ENCODE measurements around the gene FLNB.

FLNB gene

GRCh38 chr3:58161435-58162398 lies 153.5 kb downstream of the FLNB start:
- Histone ChIP-seq H3K27me3 (ENCODE audit: control insufficient read depth in 3 of 3, insufficient read depth in 3 of 3, low read depth in 1 of 3, low read length in 3 of 3) (no peaks in the 10 kb centered on the region), H2BK5ac (ENCODE audit: low read length) (no peak overlapping the region), H3K9ac (ENCODE audit: low read depth, low read length, poor library complexity) (no peak overlapping the region), H3K9me3 (replicated peaks in 1 of 2; ENCODE audit: control insufficient read depth in 2 of 2, insufficient read depth in 1 of 2, low read depth in 1 of 2, low read length in 2 of 2) (peaks cover 0 to 2% of the 10 kb centered on the region in 2 donors), H2BK12ac (ENCODE audit: low read length) (no peak overlapping the region), H2BK120ac (ENCODE audit: low read depth, low read length) (no peak overlapping the region), H2AFZ (ENCODE audit: low read length) (no peak overlapping the region), H3K23ac (ENCODE audit: low read depth, low read length, poor library complexity) (no peak overlapping the region), H3K36me3 (replicated peaks in 1 of 2; ENCODE audit: control insufficient read depth in 2 of 2, insufficient read depth in 2 of 2, low read length in 2 of 2) (peaks cover 0 to 8% of the 10 kb centered on the region in 2 donors), H3K27ac (replicated peaks; ENCODE audit: low read length) (no peak overlapping the region), H3K18ac (ENCODE audit: low read length) (peak overlapping the region; percentile 20), H3K4me2 (ENCODE audit: insufficient read depth, low read length, poor library complexity, severe bottlenecking) (no peak overlapping the region), H3K4me1 (ENCODE audit: control insufficient read depth in 2 of 2, insufficient read depth in 1 of 2, low read depth in 1 of 2, low read length in 2 of 2) (peaks cover 9 to 23% of the 10 kb centered on the region in 2 donors), H3K4ac (ENCODE audit: low read length) (no peak overlapping the region), H3K14ac (ENCODE audit: low read length) (no peak overlapping the region), H3K4me3 (ENCODE audit: low read length in 2 of 2) (no peak overlapping the region), H2BK15ac (ENCODE audit: low read length) (no peak overlapping the region), H2AK5ac (ENCODE audit: low read depth, low read length) (no peak overlapping the region), H4K91ac (ENCODE audit: low read depth, low read length, poor library complexity) (no peak overlapping the region), H4K8ac (ENCODE audit: low read depth, low read length) (no peak overlapping the region), H3K79me1 (ENCODE audit: low read depth, low read length) (no peaks in the 10 kb centered on the region)
- DNase-seq (ENCODE audit: low spot score) = no peak
- no CpG with 5 or more reads among the region's 11 CpGs for WGBS, 2 donors (ENCODE audit: extremely low coverage in 2 of 2, insufficient read length in 2 of 2, insufficient replicate concordance in 1 of 2)

- DNase-seq (ENCODE audit: low spot score) = no peak
- no peak overlapping the region for H3K4me3 ChIP-seq (ENCODE audit: low read length in 2 of 2)
- no peak overlapping the region for H2BK15ac ChIP-seq (ENCODE audit: low read length)
- H3K14ac ChIP-seq (ENCODE audit: low read length) = no peak overlapping the region
- H3K9me3 ChIP-seq (replicated peaks in 1 of 2; ENCODE audit: control insufficient read depth in 2 of 2, insufficient read depth in 1 of 2, low read depth in 1 of 2, low read length in 2 of 2) = peaks cover 0 to 2% of the 10 kb centered on the region in 2 donors
- H2BK120ac ChIP-seq (ENCODE audit: low read depth, low read length) = no peak overlapping the region
- no peak overlapping the region for H3K18ac ChIP-seq (ENCODE audit: low read length)
- H2AFZ ChIP-seq (ENCODE audit: low read length) = no peak overlapping the region
- no peak overlapping the region for H3K4me2 ChIP-seq (ENCODE audit: insufficient read depth, low read length, poor library complexity, severe bottlenecking)
- no peak overlapping the region for H2AK5ac ChIP-seq (ENCODE audit: low read depth, low read length)
- WGBS, 2 donors (ENCODE audit: extremely low coverage in 2 of 2, insufficient read length in 2 of 2, insufficient replicate concordance in 1 of 2) = no CpG with 5 or more reads among the region's 14 CpGs
- H2BK12ac ChIP-seq (ENCODE audit: low read length) = no peak overlapping the region
- no peak overlapping the region for H3K9ac ChIP-seq (ENCODE audit: low read depth, low read length, poor library complexity)
- no peak overlapping the region for H4K8ac ChIP-seq (ENCODE audit: low read depth, low read length)
- no peak overlapping the region for H4K91ac ChIP-seq (ENCODE audit: low read depth, low read length, poor library complexity)
- H3K23ac ChIP-seq (ENCODE audit: low read depth, low read length, poor library complexity) = no peak overlapping the region
- no peaks in the 10 kb centered on the region for H3K27me3 ChIP-seq (ENCODE audit: control insufficient read depth in 3 of 3, insufficient read depth in 3 of 3, low read depth in 1 of 3, low read length in 3 of 3)
- no peak overlapping the region for H3K27ac ChIP-seq (replicated peaks; ENCODE audit: low read length)
- H3K4ac ChIP-seq (ENCODE audit: low read length) = no peak overlapping the region
- H3K36me3 ChIP-seq (replicated peaks in 1 of 2; ENCODE audit: control insufficient read depth in 2 of 2, insufficient read depth in 2 of 2, low read length in 2 of 2) = peaks cover 0 to 9% of the 10 kb centered on the region in 2 donors
- H3K79me1 ChIP-seq (ENCODE audit: low read depth, low read length) = no peaks in the 10 kb centered on the region
- H3K4me1 ChIP-seq (ENCODE audit: control insufficient read depth in 2 of 2, insufficient read depth in 1 of 2, low read depth in 1 of 2, low read length in 2 of 2) = peaks cover 0 to 23% of the 10 kb centered on the region in 2 donors
- no peak overlapping the region for H2BK5ac ChIP-seq (ENCODE audit: low read length)
These were observed 155.0 kb downstream of the FLNB start for GRCh38 chr3:58163234-58163633.

- Histone ChIP-seq H4K91ac (ENCODE audit: low read depth, low read length, poor library complexity) (peak overlapping the region; percentile 47), H3K36me3 (replicated peaks in 1 of 2; ENCODE audit: control insufficient read depth in 2 of 2, insufficient read depth in 2 of 2, low read length in 2 of 2) (peaks cover 2 to 12% of the 10 kb centered on the region in 2 donors), H3K27ac (replicated peaks; ENCODE audit: low read length) (peak overlapping the region; percentile 93)
These were observed 156.1 kb downstream of the FLNB start for GRCh38 chr3:58164199-58164879.

More at GRCh38 chr3:58164199-58164879, 156.1 kb downstream of the FLNB start:
- Histone ChIP-seq H3K14ac (ENCODE audit: low read length) (no peak overlapping the region), H3K18ac (ENCODE audit: low read length) (peak overlapping the region; percentile 91), H3K9me3 (replicated peaks in 1 of 2; ENCODE audit: control insufficient read depth in 2 of 2, insufficient read depth in 1 of 2, low read depth in 1 of 2, low read length in 2 of 2) (peaks cover 0 to 2% of the 10 kb centered on the region in 2 donors), H3K4me2 (ENCODE audit: insufficient read depth, low read length, poor library complexity, severe bottlenecking) (no peak overlapping the region), H3K4me1 (ENCODE audit: control insufficient read depth in 2 of 2, insufficient read depth in 1 of 2, low read depth in 1 of 2, low read length in 2 of 2) (peaks cover 0 to 23% of the 10 kb centered on the region in 2 donors), H2BK120ac (ENCODE audit: low read depth, low read length) (peak overlapping the region; percentile 63), H2BK12ac (ENCODE audit: low read length) (peak overlapping the region; percentile 64), H2BK5ac (ENCODE audit: low read length) (peak overlapping the region; percentile 55), H3K9ac (ENCODE audit: low read depth, low read length, poor library complexity) (peak overlapping the region; percentile 56), H3K4me3 (ENCODE audit: low read length in 2 of 2) (no peak overlapping the region), H2BK15ac (ENCODE audit: low read length) (peak overlapping the region; percentile 50), H4K8ac (ENCODE audit: low read depth, low read length) (peak overlapping the region; percentile 93), H3K79me1 (ENCODE audit: low read depth, low read length) (no peaks in the 10 kb centered on the region), H3K23ac (ENCODE audit: low read depth, low read length, poor library complexity) (no peak overlapping the region), H3K27me3 (ENCODE audit: control insufficient read depth in 3 of 3, insufficient read depth in 3 of 3, low read depth in 1 of 3, low read length in 3 of 3) (no peaks in the 10 kb centered on the region), H2AK5ac (ENCODE audit: low read depth, low read length) (peak overlapping the region; percentile 94), H2AFZ (ENCODE audit: low read length) (no peak overlapping the region), H3K4ac (ENCODE audit: low read length) (no peak overlapping the region)
- no peak for DNase-seq (ENCODE audit: low spot score)
- no CpG with 5 or more reads among the region's 12 CpGs for WGBS, 2 donors (ENCODE audit: extremely low coverage in 2 of 2, insufficient read length in 2 of 2, insufficient replicate concordance in 1 of 2)

All from neuronal stem cell (in vitro differentiated cells).